Erythroblast (primary cell): Measurements from ENCODE around the gene LRFN2.

ENCODE experiments used
- DNase-seq, 2 experiments: peaks; one replicate each; lab custom pipeline; 2025; lab: John Stamatoyannopoulos, UW
- GATA1 ChIP-seq: IDR thresholded peaks from 2 replicates; pipeline ENCODE4 v1.6.1; 2011; ENCODE audit warnings: low read depth, mild to moderate bottlenecking, control low read depth, low read length, moderate library complexity
- POLR2A ChIP-seq: IDR thresholded peaks from 2 replicates; pipeline ENCODE4 v1.6.1; 2011; ENCODE audit warnings: mild to moderate bottlenecking, low read length

LRFN2 gene

DNA sequence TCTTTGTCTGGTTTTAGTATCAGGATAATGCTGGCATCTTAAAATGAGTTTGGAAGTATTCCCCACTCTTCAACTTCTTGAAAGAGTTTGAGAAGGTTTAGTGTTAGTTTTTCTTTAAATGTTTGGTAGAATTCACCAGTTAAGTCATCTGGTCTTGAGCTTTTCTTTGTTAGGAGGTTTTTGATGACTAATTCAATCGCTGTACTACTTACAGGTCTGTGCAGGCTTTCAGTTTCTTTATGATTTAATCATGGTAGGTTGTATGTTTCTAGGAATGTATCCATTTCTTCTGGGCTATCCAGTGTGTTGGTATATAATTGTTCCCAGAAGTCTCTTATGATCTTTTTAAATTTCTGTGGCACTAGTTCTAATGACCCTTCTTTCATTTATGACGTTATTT is 215.5 kb downstream of the LRFN2 start:
- TF ChIP-seq GATA1 (no peak), POLR2A (no peak)
- DNase-seq = no peak

GRCh38 chr6:40371095-40371494 is 216.1 kb downstream of the LRFN2 start:
- TF ChIP-seq GATA1 = no peak
- no peak for TF ChIP-seq POLR2A

DNA sequence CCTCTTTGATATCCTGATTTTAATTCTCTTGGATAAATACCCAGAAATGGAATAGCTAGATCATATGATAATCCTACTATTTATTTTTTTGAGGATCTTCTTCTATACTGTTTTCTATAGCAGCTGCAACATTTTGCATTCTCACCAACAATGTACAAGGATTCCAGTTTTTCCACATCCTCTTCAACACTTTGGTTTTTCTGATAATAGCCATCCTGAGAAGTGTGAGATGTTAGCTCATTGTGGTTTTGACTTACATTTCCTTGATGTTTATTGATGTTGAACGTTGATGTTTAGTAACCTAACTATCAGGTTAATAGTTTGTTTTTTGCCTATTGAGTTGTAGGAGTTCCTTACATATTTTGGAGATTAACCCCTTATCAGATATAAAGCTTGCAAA is 217.3 kb downstream of the LRFN2 start:
- DNase-seq = no peak
- no peak for TF ChIP-seq POLR2A
- no peak for TF ChIP-seq GATA1

More at GRCh38 chr6:40371095-40371494, 216.1 kb downstream of the LRFN2 start:
- no peak for DNase-seq

GRCh38 chr6:40369042-40369441 is 218.1 kb downstream of the LRFN2 start:
- TF ChIP-seq POLR2A = no peak
- no peak for TF ChIP-seq GATA1
- no peak for DNase-seq

DNA sequence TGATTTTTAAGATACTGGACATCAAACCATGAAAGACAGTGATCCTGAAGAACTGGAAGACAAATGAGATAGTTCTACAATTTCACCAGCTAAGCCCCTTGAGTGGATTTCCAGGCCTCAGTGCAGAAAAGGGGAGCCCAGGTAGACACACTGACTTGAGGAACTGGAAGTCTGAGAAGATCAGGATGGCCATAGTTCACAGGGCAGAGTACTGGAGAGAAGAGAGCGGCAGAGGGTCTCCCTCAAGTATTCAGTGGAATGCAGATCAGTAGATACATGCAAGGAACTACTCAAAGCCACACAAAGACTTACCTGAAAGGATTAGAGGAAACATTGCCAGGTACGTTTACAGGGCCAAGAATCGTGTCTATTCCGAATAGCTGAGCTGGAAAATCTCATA is 224.3 kb downstream of the LRFN2 start:
- TF ChIP-seq GATA1 (no peak), POLR2A (no peak)
- DNase-seq = no peak

DNA sequence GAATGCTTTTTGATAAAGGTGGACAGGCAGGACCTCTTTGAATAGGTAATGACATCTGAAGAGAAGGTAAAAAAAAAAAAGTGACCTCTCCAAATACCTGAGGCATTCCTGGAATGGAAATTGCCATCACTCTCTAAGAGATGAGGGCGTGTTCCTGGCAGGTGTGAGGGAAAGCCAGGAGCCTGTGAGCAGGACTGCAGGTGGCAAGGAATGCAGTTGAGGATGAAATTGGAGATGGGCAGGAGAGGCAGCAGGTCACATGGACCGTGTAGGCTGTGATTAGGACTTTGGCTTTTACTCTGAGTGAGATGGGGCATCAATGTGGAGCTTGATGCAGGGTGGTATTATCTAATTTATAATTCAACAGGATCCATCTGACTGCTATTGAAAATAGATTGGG is 227.4 kb downstream of the LRFN2 start:
- no peak for TF ChIP-seq POLR2A
- TF ChIP-seq GATA1 = no peak
- no peak for DNase-seq

GRCh38 chr6:40358473-40359460 is 228.4 kb downstream of the LRFN2 start:
- DNase-seq = no peak
- TF ChIP-seq GATA1 (no peak), POLR2A (no peak)

DNA sequence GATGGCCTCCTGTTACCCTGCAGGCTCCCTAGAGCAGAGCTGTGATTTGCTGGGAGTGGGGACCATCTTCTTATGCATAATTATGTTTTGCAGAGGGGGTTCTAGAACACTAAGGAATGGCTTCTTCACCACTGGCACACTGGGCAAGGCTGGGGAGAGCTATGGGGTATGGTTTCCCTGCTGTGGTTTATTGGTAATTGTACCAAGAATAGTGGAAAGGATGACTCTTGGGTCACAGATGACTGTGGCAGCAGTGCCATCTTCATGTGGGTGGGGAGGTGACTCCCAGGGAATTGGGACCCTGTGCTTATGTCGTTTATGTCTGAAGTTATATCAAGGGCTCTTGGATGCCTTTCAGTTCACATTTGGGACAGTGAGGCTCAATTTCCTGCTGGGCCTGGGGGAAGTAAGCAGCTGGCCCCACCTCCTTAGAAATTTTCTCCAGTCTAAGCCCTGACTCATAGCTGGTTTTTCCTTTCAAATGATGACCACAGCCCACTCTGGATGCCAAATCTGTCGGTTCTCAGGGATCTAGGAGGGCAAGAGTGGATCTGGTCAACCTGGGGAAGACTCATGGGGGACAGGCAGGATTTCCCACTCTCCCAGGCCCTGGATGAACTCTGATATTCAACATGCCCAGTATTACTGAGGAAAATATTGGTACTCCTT is 230.8 kb downstream of the LRFN2 start:
- TF ChIP-seq POLR2A (no peak), GATA1 (no peak)
- DNase-seq = no peak

DNA sequence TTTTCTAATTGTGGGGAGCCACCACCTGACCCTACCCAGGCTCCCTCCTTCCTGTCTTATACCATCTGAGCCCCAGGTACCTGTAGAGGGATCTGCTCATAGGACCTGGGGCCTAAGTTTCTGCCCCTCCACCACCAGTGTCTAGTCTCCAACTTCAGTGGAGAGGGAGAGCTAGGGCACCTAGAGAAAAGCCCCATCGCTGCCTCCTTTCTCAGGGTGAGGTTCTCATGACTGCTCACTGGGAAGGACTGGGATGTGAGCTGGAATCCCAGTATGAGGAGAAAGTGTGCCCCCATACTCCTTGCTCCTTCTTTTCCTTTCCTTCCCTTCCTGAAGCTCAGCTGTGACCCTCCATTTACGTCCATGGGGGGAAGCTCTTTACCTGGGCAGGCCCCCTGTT is 231.6 kb downstream of the LRFN2 start:
- TF ChIP-seq POLR2A = no peak
- no peak for TF ChIP-seq GATA1
- DNase-seq = no peak

GRCh38 chr6:40355066-40355465 is 232.1 kb downstream of the LRFN2 start:
- TF ChIP-seq POLR2A (no peak), GATA1 (no peak)
- no peak for DNase-seq

DNA sequence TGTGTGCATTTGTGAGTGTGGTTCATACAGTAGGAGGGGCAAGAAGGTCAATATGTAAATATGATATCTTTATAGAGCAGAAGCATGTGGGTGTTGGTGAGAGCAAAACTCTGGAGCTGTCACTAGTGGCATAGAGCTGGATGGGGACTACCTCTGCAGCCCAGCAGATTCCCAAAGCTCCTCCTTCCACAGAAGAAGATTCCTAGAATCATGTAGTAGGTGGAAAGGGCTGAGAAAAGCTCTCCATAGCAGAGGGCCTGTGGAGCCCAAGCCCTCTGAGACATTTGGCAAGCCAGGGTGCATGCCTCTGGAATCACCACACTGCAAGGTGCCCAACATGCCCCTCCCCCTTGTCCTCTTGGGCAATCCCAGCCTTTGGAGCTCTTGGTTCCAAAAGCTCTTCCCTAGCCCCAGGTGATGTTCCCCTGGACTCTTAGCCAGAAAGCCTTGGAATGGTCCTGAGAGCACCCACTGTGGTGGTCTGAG is 233.2 kb downstream of the LRFN2 start:
- TF ChIP-seq GATA1 = no peak
- no peak for TF ChIP-seq POLR2A
- no peak for DNase-seq

DNA sequence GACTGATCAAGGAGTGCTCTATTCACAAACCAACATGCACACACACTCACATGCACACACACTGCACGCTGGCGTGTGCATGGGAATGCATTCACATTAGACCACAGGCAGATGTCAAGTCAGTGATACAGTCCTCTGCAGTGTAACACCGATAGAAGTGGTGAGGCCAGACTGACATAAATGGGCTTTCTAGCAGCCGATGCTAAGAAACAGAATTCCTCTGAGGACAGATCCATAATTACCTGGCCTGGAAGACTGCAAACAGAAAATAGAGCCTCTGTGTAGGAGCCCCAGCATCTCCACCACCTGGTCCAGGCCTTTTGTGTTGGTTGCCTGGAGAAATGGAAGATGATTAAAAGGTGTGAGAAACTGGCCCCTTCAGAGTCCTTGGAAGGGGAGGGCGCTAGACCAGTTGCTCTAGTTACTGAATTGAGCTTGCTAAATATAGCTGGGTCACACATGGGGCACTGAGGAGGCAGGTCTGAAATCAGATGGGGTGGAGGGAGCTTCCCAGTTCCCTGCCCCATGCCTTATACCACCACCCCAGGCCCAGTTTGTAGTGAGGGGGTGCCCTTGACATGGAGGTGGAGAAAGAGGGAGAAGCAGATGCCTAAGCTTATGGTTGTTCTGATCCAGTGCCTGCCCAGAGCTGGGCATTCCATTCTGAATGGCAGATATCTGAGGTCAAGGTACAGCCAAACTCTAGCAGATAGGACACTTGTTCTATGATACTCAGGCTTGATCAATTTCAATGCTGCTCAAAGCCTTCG is 233.8 kb downstream of the LRFN2 start:
- DNase-seq = no peak
- TF ChIP-seq POLR2A = no peak
- TF ChIP-seq GATA1 = no peak

GRCh38 chr6:40352527-40353170 is 234.5 kb downstream of the LRFN2 start:
- no peak for DNase-seq
- TF ChIP-seq POLR2A = no peak
- no peak for TF ChIP-seq GATA1
